Breast epithelium (tissue), 3 donors: Measurements from ENCODE around the gene DNAH9.
"Not testable (repeated sequence)": the region's sequence is repeated elsewhere in the genome, so short reads cannot be mapped to it uniquely, and the experiment has no call there.

Source experiments
- CTCF ChIP-seq, 3 donors: fragments of 450-650 bp; IDR thresholded peaks; one replicate each; pipeline ENCODE4 v1.5.1; 2016 to 2017; ENCODE audit warnings: antibody characterized with exemption in 3 of 3, mild to moderate bottlenecking in 3 of 3, moderate library complexity in 3 of 3
- POLR2A ChIP-seq: fragments of 450-650 bp; IDR thresholded peaks from one replicate; pipeline ENCODE4 v1.6.1; 2016; ENCODE audit warnings: antibody characterized with exemption, mild to moderate bottlenecking, moderate library complexity

- not testable (repeated sequence) for TF ChIP-seq CTCF (IDR thresholded peaks at IDR 0.05); POLR2A
Measured at GRCh38 chr17:11972741-11973140, 374.5 kb downstream of the DNAH9 start.
